ENCODE measurements around the gene AZIN2.

AZIN2 gene

GRCh38 chr1:33080885-33081553, at the start of gene AZIN2:
TSS of gene AZIN2 (plus strand) at chr1:33081153. CDS start at chr1:33082250, 1,097 bp downstream.
- TF ChIP-seq, protein P1, sequence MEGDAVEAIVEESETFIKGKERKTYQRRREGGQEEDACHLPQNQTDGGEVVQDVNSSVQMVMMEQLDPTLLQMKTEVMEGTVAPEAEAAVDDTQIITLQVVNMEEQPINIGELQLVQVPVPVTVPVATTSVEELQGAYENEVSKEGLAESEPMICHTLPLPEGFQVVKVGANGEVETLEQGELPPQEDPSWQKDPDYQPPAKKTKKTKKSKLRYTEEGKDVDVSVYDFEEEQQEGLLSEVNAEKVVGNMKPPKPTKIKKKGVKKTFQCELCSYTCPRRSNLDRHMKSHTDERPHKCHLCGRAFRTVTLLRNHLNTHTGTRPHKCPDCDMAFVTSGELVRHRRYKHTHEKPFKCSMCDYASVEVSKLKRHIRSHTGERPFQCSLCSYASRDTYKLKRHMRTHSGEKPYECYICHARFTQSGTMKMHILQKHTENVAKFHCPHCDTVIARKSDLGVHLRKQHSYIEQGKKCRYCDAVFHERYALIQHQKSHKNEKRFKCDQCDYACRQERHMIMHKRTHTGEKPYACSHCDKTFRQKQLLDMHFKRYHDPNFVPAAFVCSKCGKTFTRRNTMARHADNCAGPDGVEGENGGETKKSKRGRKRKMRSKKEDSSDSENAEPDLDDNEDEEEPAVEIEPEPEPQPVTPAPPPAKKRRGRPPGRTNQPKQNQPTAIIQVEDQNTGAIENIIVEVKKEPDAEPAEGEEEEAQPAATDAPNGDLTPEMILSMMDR (IDR thresholded peaks at IDR 0.05; ENCODE audit: low read depth, low read length, missing control alignments) = no peak
- peak; percentile 78 for DNase-seq (ENCODE audit: extremely low read depth, low read depth)
- peak within 1 kb of the TSS; percentile 69 for H3K4me3 ChIP-seq (replicated peaks; ENCODE audit: low read depth, low read length)

DNA sequence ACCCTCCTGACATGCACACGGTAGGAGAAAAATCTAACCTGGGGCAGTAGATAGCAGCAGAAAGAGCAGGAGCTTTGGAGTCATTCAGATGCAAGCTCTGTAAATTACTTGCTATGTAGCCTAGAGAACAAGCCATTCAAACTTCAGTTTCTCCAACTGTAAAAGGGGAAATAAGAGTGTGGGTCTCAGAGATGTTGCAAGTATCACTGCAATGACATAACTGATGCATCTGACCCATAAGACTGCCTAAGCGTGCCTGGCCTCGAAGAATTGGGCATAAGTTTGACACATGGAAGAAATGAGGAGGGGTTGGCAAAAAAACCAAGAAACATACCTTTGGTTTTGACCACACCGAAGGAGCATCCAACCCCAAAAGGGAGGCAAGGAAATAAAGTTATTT, 49.4 kb upstream of the AZIN2 start:
- no peak overlapping the region for H3K4me3 ChIP-seq (replicated peaks; ENCODE audit: low read depth, low read length)
- TF ChIP-seq, protein P1 (IDR thresholded peaks at IDR 0.05; ENCODE audit: low read depth, low read length, missing control alignments) = no peak
- no peak for DNase-seq (ENCODE audit: extremely low read depth, low read depth)

GRCh38 chr1:33032126-33032869, 48.7 kb upstream of the AZIN2 start:
- no peak for DNase-seq (ENCODE audit: extremely low read depth, low read depth)
- H3K4me3 ChIP-seq (replicated peaks; ENCODE audit: low read depth, low read length) = no peak overlapping the region
- TF ChIP-seq, protein P1 (IDR thresholded peaks at IDR 0.05; ENCODE audit: low read depth, low read length, missing control alignments) = no peak

- peak overlapping the region; percentile 95 for H3K4me3 ChIP-seq (replicated peaks; ENCODE audit: low read depth, low read length)
- TF ChIP-seq, protein P1 (IDR thresholded peaks at IDR 0.05; ENCODE audit: low read depth, low read length, missing control alignments) = no peak
- no peak for DNase-seq (ENCODE audit: extremely low read depth, low read depth)
These were observed 44.9 kb upstream of the AZIN2 start for GRCh38 chr1:33036051-33036525.

DNA sequence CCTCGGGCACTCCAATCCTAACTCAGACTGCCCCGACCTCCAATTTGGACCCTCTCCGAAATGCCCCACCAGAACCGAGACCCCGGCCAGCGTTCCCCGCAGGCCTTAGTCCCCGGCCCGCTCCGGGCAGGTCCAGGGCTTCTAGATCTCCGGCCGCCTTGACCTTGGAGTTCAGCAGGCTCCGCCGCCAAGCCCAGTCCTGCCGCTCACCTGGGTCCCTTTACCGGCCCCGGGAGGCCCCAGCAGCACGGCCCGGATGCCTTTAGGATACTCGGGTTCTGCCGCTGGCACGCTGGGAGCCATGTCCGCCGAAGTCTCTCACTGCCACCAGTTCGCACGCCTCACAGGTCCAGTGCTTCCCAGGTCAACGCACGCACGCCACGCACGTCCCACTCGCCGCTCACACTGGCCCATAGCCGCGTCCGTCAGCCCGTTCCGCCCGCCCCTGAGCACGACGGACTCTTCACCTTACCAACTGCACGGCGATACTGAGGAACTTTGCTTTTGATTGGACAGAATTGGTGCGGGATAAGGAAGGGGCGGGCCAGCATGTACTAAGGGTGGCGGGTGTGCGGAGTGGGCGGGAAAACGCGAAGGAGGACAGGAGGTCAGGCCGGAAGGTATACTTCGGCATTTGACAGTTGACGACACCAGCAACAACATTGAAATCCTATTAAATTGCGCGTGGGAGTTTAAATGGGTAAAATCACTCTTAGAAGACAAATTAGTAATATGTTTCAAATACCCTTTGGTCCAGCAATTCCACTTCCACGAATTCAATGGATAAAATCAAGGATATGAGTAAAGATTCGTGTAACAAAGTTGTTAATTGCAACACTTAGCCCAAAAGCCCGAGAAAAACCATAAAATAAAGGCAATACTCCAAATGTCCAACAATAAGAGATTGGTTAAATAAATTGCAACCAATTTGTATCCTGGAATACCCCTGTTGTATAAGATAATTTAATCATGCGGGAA, 44.1 kb upstream of the AZIN2 start, which contains the start of gene AK2:
Gene AK2 (minus strand): TSS at position 358 of the 978 bp plus-strand sequence. CDS start 55 bp downstream, at position 303.
- peak; percentile 94 for DNase-seq (ENCODE audit: extremely low read depth, low read depth)
- TF ChIP-seq, protein P1 (IDR thresholded peaks at IDR 0.05; ENCODE audit: low read depth, low read length, missing control alignments) = no peak
- peak within 1 kb of the TSS; percentile 95 for H3K4me3 ChIP-seq (replicated peaks; ENCODE audit: low read depth, low read length)

- TF ChIP-seq, protein P1 (IDR thresholded peaks at IDR 0.05; ENCODE audit: low read depth, low read length, missing control alignments) = no peak
- no peak for DNase-seq (ENCODE audit: extremely low read depth, low read depth)
- no peak overlapping the region for H3K4me3 ChIP-seq (replicated peaks; ENCODE audit: low read depth, low read length)
These were observed 41.1 kb upstream of the AZIN2 start for GRCh38 chr1:33039840-33040239.

All from HFF-Myc (cell line).